Thyroid gland (tissue), 4 donors: ENCODE results near the gene KCNJ6. TPM values are rescaled to one million over a fixed set of nuclear protein-coding genes. Genes with fewer than 3 reads are reported as not detected.

Experiments used
- DNase-seq, 2 donors: peaks; one replicate each; pipeline ENCODE4 v3.0.0-alpha.2; 2019
- H3K27ac ChIP-seq, 3 donors: fragments of 200-600 bp; sonication (generic); 1 replicate in 2 of 3; 2 replicates in 1 of 3; pipeline ENCODE4 v1.5.1; 2016 to 2019; ENCODE audit warnings: mild to moderate bottlenecking in 1 of 3, moderate library complexity in 1 of 3
- H3K27me3 ChIP-seq: fragments of 200-600 bp; sonication (generic); one replicate; pipeline ENCODE4 v1.5.1; 2019
- H3K36me3 ChIP-seq, 2 donors: fragments of 200-600 bp; sonication (generic); one replicate each; pipeline ENCODE4 v1.5.1; 2016 to 2019
- H3K4me1 ChIP-seq, 2 donors: fragments of 200-600 bp; sonication (generic); one replicate each; pipeline ENCODE4 v1.5.1; 2017 to 2019
- H3K4me3 ChIP-seq, 3 donors: fragments of 200-600 bp; sonication (generic); replicated peaks in 1 of 3; 1 replicate in 2 of 3; 2 replicates in 1 of 3; pipeline ENCODE4 v1.5.1; 2016; ENCODE audit warnings: mild to moderate bottlenecking in 1 of 3
- H3K9me3 ChIP-seq: fragments of 200-600 bp; sonication (generic); one replicate; pipeline ENCODE4 v1.5.1; 2017
- CTCF ChIP-seq, 6 experiments: fragments of 200-600 bp in 3 of 6; fragments of 450-650 bp in 3 of 6; sonication (generic) in 3 of 6; IDR thresholded peaks; one replicate each; pipeline ENCODE4 v1.5.1; 2016 to 2019; ENCODE audit warnings: antibody characterized with exemption in 6 of 6, mild to moderate bottlenecking in 2 of 6, inconsistent platforms in 1 of 6, moderate library complexity in 1 of 6
- POLR2A ChIP-seq, 2 donors: fragments of 450-650 bp; IDR thresholded peaks; one replicate each; pipeline ENCODE4 v1.6.1; 2017; ENCODE audit warnings: antibody characterized with exemption in 2 of 2, mild to moderate bottlenecking in 2 of 2, moderate library complexity in 1 of 2
- whole genome bisulfite sequencing, 2 donors: methylation state at CpG; one replicate each; pipeline ENCODE4 v1.1.5; 2017; 5-methylcytosine and 5-hydroxymethylcytosine counted together
- intact Hi-C: fragments of 100-400 bp; cut with DNase I; formaldehyde crosslinking; loops from one replicate; pipeline ENCODE4 v1.15.1; 2023
- total RNA-seq, 4 donors: library from RNA; depleted of rRNA; stranded (reverse); fragments of >200 nt; gene quantifications; one replicate each; pipeline ENCODE4 v1.2.3, GENCODE V29; 2016

Gene KCNJ6
- total RNA-seq, 4 donors from 2014 or later: not detected

DNA sequence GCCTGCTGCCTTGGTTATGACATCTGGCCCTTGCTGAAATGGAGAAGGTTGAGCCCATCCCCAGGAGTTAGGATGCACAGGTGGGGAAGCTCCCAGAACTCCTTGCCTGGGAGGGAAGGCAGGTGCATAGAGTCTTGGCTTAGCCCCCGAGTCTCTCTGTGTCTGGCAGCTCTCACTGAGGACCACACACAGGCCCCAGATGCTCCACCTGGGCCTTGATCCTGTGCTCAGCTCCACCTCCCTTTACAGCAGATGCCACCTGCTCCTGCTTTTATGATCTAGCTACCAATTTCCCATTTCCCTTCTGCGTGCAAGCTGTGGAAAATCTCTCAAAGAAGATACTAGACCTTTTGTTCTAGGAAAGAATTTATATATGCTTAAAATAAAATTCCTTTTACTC is 28.8 kb upstream of the KCNJ6 start:
- 76 to 92% methylated on average over 2 of the region's 2 CpGs for WGBS, 2 donors
- H3K27me3 ChIP-seq: no peaks in the 10 kb centered on the region
- H3K9me3 ChIP-seq: no peaks in the 10 kb centered on the region
- TF ChIP-seq POLR2A (IDR thresholded peaks at IDR 0.05): no peak
- no peaks in the 10 kb centered on the region for H3K36me3 ChIP-seq
- no peak overlapping the region for H3K4me3 ChIP-seq
- DNase-seq: no peak
- H3K4me1 ChIP-seq: no peaks in the 10 kb centered on the region
- H3K27ac ChIP-seq: no peak overlapping the region
- intact Hi-C loops: no loop called here

DNA sequence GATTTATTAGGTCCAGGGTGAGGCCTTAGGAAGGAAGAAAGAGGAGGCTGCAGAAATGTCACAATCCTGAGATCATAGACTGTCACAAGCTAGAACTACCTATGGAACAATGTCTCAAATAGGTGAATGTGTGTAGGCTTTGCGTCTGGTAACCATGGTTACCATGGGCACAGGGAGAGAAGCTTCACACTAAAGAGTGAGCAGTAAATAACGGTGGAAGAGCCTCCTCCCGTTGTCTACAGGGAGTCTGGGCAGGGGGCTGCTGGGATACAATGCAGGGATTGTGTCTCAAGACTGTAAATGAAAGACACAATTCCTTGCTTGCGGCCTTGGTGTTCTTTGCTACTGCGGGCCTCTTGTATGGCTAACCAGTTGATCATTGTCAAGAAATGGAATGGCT is 28.2 kb upstream of the KCNJ6 start:
- TF ChIP-seq CTCF (IDR thresholded peaks at IDR 0.05): no peak
- no peak for TF ChIP-seq POLR2A (IDR thresholded peaks at IDR 0.05)
- intact Hi-C loops: no loop called here
- Histone ChIP-seq H3K4me3 (no peak overlapping the region), H3K27me3 (no peaks in the 10 kb centered on the region), H3K36me3 (no peaks in the 10 kb centered on the region), H3K4me1 (no peaks in the 10 kb centered on the region), H3K9me3 (no peaks in the 10 kb centered on the region), H3K27ac (no peak overlapping the region)
- WGBS, 2 donors: 60 to 78% methylated on average over 5 of the region's 5 CpGs
- no peak for DNase-seq

DNA sequence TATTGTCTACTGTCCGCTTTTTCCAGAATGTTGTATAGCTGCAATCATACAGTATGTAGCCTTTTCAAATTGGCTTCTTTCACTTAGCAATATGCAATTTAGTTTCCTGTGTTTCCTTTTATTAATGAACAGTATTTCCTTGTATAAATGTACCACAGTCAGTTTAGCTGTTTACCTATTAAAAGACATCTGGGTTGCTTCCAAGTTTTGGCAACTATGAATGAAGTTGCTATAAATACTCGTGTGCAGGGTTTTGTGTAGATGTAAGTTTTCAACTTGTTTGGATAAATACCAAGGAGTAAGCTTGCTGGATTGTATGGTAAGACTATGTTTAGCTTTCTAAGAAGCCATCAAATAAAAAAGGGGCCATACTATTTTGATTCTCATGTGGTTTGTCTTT is 24.4 kb upstream of the KCNJ6 start:
- WGBS, 2 donors: 49 to 55% methylated on average over 2 of the region's 2 CpGs
- DNase-seq: no peak
- TF ChIP-seq CTCF (IDR thresholded peaks at IDR 0.05) (no peak), POLR2A (IDR thresholded peaks at IDR 0.05) (no peak)
- Histone ChIP-seq H3K27ac (no peak overlapping the region), H3K4me1 (no peaks in the 10 kb centered on the region), H3K36me3 (no peaks in the 10 kb centered on the region), H3K27me3 (no peaks in the 10 kb centered on the region), H3K9me3 (no peaks in the 10 kb centered on the region), H3K4me3 (no peak overlapping the region)
- intact Hi-C loops: no loop called here

- Histone ChIP-seq H3K4me1 (no peaks in the 10 kb centered on the region), H3K27me3 (no peaks in the 10 kb centered on the region), H3K9me3 (no peaks in the 10 kb centered on the region), H3K36me3 (no peaks in the 10 kb centered on the region), H3K4me3 (no peak overlapping the region), H3K27ac (no peak overlapping the region)
- 89% methylated on average over 4 of the region's 4 CpGs for WGBS, 2 donors
- no peak for TF ChIP-seq POLR2A (IDR thresholded peaks at IDR 0.05)
- no peak for TF ChIP-seq CTCF (IDR thresholded peaks at IDR 0.05)
- intact Hi-C loops: no loop called here
- no peak for DNase-seq
Observed at GRCh38 chr21:37939838-37940237, 23.6 kb upstream of the KCNJ6 start.

GRCh38 chr21:37939251-37939650 is 23.0 kb upstream of the KCNJ6 start:
- Histone ChIP-seq H3K9me3 (no peaks in the 10 kb centered on the region), H3K27ac (no peak overlapping the region), H3K36me3 (no peaks in the 10 kb centered on the region), H3K27me3 (no peaks in the 10 kb centered on the region), H3K4me1 (no peaks in the 10 kb centered on the region), H3K4me3 (no peak overlapping the region)
- WGBS, 2 donors: 83 to 86% methylated on average over 4 of the region's 4 CpGs
- intact Hi-C loops: no loop called here
- DNase-seq: no peak
- TF ChIP-seq POLR2A (IDR thresholded peaks at IDR 0.05) (no peak), CTCF (IDR thresholded peaks at IDR 0.05) (no peak)

DNA sequence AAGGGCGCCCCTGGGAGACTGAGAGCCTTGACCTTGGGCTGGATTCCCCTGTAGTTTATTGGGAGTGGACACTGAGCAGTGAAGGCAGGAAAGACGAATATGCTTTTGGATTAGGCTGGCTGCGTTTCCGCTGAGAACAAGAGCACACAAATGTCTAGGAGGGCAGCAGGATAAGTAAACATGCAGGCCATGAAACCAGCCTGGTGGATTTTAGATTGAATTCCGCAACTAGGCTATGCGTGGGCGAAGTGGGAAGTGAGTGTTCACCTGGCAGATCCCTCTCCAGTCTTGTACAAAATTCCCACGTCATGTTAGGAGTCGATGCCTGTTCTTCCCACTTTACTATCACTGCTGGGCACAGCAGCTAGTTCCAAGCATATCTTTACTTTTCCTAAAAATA is 21.4 kb upstream of the KCNJ6 start:
- Histone ChIP-seq H3K9me3 (no peaks in the 10 kb centered on the region), H3K27me3 (no peaks in the 10 kb centered on the region), H3K36me3 (no peaks in the 10 kb centered on the region), H3K4me3 (no peak overlapping the region), H3K27ac (no peak overlapping the region), H3K4me1 (no peaks in the 10 kb centered on the region)
- TF ChIP-seq CTCF (IDR thresholded peaks at IDR 0.05) (no peak), POLR2A (IDR thresholded peaks at IDR 0.05) (no peak)
- intact Hi-C loops: no loop called here
- 57 to 64% methylated on average over 9 of the region's 9 CpGs for WGBS, 2 donors
- no peak for DNase-seq
